OCI-LY7 (cell line): ENCODE data around the gene HSPD1.

Experiments used
- CTCF ChIP-seq: fragments of 200-600 bp; sonication (generic); conservative IDR thresholded peaks from 2 replicates; pipeline ENCODE4 v1.5.1; 2014; ENCODE audit warnings: mild to moderate bottlenecking, antibody characterized with exemption, low read length, moderate library complexity, mixed read lengths
- EZH2phosphoT487 ChIP-seq: fragments of 200-600 bp; sonication (generic); IDR thresholded peaks from 2 replicates; pipeline ENCODE4 v1.6.1; 2018; ENCODE audit warnings: low read depth, borderline replicate concordance, mild to moderate bottlenecking, mixed run types, antibody characterized with exemption, low read length, moderate library complexity, mixed read lengths

DNA sequence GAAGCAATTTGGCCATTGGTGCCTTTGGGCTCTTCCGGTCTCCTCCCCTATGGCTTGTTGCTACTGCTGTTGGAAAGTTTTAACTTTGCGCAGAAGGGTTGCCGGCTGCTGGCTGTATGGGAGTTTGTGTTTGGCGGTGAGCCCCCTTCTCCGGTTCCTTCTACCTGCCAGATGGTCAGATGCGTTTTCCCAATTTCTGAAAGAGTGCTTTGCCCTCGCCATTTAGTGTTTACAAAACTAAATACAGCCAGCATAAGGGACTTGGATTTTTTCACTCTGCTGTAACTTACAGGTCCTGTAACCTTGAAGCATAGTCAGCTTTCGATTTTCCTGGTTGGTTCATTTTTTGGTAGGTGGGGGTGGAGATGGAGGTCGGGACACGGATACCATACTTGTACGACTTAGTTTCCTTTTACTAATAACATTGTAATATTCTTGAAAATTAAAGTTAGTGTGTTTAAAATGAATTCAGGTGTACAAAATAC is 45.7 kb downstream of the HSPD1 start:
- no peak for TF ChIP-seq CTCF
- TF ChIP-seq EZH2phosphoT487: no peak
